Measurements from ENCODE around the gene WDFY4.

WDFY4 gene

DNA sequence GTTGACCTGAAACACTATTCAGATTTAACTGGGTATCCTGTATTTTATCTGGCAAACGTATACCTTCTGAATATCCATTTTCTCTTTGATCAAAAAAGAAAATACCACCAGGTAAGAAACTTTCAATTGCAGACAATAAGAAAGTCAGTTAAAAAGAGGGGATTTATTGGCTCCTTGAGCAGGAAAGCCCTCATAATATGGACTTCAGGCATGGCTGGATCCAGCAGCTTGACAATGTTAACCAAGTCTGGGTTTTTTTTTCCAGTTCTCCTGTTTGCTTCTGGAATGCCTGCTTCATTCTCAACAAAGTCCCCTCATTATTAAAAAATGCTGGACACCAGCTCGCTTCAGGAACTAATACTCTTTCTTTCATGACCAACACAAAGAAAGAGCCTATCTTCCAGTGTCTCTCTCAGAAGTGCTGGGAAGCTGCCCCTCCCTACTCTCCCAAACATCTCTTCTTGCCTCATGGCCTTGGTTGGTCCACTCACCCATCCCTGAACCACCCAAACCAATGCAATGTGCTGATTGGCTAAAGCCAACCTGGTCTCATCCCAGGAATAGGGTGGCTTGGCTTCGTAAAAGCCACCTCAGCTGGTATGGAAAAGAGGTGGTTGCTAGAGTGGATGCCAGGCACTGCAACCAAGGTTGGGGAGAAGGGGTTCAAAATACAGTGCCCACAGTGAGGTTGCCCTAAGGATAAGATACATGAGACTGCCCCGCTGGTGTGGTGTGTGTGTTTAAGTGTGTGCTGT, 30.6 kb upstream of the WDFY4 start:
- no peak for DNase-seq

DNA sequence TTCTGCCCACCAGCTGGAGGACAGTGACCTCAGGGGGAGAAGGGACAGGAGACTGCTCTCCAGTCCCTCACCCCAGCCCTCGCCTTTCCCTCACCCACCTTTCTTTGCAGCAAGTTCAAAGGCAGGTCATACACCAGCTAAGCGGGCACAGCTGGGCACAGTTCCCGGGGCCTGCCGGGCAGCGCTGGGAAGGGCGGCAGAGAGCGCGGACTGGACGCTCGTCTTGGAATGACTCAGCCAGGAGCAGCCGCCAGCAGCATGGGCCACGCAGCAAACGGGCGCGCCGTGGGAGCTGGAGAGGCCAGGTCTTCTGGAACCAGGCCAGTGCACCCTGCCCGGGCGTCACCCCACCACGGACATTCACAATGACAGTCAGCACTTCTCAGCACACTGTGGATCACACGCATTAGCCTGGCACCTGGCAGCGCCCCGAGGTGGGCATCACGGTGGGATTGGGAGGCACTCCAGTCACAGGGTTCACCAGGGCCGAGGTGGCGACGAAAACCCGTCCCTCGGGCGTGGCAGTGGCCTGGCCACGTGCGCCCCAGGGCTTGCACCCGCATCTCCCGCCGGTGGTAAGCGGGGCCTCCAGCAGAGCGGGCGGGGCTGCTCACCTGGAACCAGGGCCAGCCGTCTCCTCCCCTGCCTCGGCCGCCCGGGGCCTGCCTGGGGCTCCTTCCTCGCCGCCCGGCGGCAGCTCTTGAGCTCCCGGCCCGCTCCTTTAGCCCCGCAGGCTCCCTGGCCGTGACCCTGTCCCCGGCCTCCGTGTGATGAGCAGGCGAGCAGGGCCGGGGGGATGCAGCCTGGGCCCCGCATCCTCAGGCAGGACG, 29.0 kb upstream of the WDFY4 start:
- DNase-seq, result peak in 45 of 51 donors; percentile 29 to 85 (median 68)

DNA sequence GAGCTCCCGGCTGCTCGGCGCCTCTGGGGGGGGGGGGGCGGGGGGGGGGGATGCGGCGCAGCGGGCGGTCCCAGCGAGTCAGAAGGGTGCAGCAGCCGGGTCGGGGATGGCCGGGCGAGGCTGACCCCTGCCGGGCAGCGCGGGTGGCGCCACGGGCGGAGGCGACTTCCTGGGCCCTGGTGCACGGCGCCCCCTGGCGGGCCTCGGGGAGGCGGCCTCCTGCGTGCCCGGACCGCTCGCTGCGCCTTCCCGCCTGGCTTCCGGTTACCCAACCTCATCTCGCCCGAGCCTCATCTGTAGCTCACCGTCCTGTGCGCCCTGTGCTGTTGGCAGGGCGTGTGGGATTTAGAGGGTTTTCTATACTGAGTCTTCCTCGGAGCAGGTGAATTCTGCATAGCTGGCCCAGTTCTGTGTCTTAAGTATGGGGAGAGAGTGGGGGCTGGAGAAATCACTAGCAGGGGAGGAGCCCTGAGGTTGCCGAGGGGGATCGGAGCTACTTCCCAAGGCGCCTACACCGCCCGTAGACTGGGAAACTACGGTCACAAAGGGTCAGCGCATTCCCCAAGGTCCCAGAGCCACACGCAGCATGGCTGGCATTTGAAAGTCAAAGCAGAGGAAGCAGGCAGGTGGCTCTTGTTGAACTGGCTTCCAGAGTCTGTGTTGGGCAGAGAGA, 28.3 kb upstream of the WDFY4 start:
- DNase-seq, result peak in 50 of 51 donors; percentile 49 to 97 (median 86)

DNA sequence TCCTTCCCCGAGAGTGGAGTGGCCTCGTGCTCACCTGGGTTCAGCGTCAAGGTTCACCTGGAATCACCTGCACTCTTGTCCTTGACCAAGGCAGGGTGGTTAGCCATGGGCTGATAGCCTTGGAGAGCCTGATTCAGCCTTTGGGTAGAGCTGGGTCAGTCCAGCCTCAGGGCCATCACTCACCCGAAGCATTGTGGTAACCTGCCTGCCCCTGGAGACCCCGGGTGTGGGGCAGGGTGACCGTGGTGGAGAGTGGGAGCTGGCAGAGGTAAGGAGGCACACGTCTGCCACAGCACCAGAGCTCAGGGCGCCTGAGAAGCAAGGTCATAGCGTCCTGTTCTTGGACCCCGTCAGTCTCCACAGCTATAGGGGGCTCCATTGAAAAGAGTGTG, 27.8 kb upstream of the WDFY4 start:
- no peak for DNase-seq

DNA sequence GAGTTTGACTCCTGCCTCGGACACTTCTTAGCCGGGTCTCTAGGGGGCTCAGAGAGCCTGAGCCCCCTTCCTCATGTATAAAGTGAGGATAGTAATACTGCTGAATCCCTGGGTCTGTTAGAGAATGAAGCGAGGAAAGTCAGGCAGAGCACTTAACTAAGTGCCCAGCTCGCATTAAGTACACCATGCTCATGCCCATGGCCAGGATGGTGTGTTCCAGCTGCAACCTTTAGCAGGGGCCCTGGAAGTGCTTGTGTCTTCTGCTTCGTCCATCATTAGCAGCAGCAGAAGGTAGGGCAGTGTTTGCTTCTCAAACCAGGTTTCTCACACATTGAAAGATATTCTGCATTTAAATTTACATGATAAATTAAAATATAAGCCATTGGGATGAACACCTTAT, 27.3 kb upstream of the WDFY4 start:
- DNase-seq, result no peak

DNA sequence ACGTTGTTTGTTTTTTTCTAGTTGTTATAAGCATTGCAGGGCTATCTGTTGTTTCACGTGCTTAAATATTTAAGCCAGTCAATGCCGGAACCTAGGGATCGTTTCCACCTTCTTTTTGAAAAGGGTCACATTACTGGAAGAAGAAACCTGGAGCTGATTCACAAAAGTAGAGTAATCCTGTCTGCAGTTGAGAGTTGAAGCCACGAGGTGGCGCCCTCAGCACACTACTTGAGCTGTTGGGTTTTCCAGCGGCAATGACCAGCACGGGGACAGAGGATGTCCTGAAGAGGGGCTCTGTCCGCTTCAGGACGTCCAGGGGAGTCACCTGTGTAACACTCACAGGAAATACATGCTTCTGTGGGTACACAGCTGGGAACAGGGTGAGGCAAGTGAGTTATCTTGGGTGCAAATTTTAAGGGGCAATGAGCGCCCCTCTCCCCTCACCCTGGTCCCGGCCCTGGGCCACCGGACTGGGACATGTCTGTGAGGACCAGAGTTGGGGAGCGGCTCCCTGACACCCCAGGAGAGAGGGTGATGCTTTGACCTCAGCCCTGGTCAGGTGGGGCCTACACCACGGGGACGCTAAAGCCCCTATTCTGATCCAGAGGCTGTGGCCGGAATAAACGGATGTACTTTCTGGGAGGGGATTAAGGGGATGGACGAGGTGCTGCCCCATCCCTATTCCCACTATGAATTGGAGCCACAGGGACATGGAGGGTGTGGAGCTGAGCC, 26.3 kb upstream of the WDFY4 start:
- peak in 35 of 51 donors; percentile 30 to 89 (median 64) for DNase-seq

DNA sequence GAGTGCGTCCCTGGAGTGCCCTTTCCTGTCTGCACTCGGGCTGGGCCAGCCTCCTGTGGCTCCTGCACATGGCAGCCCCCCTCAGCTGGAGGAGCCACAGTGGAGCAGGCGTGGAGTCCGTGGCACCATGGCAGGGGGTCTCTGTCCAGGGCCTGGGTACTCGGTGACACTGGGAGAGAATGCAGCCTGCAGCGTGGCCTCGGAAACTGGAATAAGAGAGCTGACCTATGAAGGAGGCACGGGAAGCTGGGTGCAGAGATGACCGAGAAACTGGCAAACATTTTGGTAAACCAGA, 25.8 kb upstream of the WDFY4 start:
- no peak for DNase-seq

DNA sequence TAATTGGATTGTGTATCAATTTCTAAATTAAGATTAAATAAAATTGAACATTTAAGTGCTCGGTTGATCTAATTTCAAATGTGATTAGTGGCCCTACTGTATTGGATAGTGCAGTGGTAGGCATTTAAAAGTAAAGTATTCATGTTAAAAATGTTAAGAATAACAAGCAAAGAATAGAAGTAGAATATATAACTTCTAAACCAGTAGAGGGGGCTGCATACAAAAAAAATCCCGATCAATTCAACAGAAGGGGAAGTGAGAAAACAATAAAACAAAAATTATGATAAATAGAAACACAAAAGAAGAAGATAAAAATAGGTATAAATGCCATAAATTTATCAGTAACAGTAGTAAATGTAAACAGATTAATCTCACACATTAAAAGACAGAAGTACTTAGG, 24.9 kb upstream of the WDFY4 start:
- no peak for DNase-seq

DNA sequence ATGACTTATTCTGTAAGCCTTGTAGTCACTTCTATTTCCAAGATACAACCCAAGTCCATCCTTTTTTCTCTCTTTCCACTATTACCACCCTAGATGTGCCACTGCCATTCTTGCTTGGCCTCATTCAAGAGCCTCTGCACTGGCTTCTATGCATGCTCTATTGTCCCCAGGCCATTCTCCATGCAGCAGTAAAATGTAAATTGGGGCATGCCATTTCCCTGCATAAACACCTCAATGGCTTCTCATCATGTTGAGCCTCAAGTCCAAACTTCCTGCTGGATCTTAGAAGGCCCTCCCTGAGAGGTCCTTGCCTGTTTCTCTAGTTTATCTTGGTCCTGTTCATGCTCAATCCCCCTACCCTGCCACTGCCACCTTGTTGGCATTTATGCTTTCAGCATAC, 23.2 kb upstream of the WDFY4 start:
- DNase-seq, result no peak

DNA sequence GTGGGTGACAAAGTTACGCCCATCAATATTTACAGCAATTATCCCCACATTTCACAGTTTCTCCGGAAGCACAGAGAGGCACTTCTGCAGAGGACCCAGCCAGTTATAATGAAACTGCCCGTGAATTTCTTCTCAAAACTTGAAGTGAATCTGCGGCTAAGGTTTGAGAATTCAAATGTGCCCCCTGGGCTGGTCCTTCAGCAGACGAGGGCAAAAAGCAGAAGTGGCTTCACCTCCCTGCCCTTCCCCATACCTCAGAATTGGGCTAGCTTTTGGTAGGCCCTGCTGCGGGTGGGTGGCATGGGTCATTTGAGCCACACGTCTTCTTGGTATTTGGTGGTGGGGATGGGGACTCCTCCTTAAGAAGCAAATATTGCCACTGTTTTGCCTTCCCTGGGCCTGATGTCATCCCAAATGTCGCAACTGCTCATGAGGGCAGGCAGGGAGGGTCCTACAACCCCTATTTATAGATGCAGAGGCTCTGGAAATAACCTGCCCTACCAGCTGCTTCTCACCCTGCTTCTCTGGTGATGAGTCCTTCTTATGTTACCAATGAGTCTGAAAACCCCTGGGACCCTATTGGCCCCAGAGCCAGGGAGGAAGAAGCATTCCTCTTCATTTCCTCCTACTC, 16.6 kb upstream of the WDFY4 start:
- DNase-seq, result peak in 1 of 51 donors; percentile 25

DNA sequence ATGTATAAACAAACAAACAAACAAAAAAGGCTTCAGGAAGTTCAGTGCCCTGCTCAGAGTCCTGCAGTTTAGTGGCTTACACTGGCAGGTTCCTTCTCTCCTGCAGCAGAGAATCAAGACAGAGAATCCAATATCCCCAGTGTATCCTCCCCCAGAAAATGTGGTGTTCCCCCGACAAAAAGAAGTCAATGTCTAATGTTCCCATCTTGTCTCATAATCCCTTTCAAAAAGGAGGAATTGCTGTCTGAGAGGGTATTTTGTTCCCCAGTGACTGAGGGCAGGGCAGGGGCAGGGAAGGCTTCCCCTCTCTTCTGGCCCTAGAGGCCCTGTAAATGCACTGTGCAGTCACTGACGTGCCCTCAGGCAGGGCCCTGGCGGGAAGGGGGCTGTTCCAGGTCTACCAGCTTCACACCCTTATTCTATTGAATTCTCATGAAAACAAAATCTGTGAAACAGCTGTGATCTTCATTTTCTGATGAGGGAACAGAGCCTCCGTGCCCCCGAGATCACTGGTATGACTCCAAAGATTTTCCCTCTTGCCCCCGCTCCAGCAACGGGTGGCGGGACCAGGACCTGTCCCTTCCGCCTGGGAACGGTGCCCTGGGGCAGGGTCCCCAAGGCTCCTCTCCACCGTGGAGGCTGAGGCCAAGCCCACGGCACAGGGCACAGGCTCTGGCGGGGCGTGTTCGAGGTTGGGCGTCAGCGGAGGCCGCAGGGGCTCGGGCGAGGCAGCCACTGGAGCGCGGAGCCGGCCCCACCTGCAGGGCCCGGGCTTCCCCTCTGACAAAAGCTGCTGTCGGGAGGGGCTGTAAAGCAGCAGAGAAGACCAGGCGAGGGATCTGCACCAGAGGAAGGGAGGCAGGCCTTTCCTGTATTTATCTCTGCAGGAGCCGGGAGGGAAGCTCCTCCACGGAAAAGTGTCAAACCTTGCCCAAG, 13.4 kb upstream of the WDFY4 start:
- DNase-seq, result no peak

DNA sequence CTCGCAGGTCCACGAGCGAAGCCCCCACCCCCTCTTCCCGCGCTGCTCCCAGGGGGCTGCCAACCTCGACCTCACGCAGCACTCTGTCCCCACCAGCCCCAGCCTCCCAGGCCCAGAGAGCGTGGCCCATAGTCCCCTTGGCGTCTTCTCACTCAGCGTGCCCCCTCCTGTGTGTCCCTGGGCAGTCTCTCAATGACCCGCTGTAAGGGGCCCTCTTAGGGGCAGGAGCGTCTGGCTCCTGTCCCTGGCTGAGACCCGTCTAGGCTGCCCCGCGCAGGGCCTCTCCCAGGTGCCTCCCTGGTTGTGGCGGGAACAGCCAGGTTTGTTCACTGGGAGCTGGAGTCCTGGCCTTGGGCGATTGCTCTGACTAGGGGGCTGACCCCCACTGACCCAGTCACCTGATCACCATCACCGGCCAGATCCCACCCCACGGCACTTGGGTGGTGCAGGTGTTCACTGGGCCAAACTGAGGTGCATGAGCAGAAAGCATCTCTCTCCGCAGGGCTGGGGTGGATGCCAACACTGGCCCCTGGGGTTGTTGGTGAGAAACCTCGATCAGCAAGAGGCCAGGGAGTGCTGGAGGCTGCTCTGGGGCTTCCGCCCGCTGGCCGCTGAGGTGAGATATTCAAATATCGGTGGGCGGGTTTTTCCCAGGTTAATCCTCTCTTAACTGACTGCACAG, 12.6 kb upstream of the WDFY4 start:
- no peak for DNase-seq

DNA sequence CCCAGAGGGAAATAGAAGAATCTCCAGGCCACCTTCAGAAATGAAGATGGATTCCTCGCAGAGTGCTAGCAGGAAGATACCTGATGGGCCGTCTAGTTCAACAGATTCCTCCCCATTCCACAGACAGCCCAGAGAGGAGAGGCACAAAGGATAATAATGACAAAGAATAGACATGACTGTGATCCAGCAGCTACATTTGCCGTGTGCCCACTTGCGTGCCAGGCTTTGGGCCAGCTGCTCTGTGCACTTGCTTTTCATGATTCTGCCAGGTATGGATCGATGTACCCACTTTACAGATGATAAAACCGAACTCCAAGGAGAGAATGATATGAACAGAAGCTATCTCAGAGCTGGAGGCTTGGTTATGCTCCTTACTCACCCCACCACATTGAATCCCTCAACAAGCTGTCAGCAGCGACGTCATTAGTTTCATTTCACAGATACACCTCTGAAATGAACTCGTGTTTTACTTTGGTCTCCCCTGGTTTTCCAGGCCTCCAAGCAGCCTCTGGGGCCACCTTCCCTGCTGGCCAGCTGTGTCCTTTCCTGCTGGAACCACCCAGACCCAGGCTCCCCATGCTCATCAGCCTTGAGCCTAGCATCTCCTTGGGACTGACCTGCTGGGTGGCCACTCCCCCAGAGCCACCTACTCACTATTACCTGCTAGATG, 11.9 kb upstream of the WDFY4 start:
- DNase-seq, result no peak

DNA sequence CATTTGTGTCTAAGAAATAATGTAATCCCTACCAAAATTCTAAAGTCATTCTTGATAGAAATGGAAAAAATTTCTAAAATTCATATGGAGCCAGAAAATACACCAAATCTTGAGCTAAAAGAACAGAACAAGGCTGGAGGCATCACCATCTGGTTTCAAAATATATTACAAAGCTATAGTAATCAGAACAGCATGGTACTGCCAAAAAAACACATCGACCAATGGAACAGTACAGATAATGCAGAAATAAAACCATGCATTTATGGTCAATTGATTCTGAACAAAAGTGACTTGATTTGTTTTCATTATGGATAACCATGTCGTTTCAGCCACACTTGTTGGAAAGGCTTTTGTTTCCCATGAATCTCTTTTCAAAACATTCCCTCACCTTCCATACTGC, 7.0 kb upstream of the WDFY4 start:
- no peak for DNase-seq

DNA sequence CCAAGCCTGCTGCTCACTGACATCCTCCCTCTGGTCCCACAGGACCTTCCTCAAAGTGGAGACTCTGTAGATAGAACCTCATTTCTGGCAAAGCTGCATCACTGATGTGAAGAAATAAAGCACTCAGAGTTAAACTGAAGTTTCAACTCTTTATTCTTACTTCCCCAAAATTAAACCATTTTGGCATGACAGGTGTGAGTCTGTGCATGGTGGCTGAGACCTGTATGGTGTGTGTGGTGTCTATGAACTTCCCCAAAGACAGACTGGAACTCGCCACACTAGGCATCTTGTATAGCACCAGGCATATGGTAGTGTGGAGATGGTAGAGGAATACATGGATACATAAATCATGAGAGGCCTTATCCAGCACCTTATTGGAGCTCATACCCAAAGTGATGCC, 6.6 kb upstream of the WDFY4 start:
- DNase-seq, result no peak

DNA sequence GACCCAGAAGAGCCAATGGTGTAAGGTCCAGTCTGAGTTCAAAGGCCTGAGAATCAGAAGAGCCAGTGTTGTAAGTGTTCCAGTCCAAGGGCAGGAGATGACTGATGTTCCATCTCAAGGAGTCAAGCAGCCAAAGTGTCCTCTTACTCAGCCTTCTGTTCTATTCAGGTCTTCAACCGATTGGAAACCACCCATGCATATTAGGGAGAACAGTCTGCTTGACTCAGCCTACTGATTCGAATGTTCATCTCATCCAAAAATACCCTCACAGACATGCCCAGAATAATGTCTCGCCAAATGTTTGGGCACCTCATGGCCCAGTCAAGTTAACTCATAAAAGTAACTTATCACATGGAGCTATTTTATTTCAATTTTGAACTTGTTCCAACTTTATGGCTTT, 2.9 kb upstream of the WDFY4 start:
- DNase-seq, result no peak

DNA sequence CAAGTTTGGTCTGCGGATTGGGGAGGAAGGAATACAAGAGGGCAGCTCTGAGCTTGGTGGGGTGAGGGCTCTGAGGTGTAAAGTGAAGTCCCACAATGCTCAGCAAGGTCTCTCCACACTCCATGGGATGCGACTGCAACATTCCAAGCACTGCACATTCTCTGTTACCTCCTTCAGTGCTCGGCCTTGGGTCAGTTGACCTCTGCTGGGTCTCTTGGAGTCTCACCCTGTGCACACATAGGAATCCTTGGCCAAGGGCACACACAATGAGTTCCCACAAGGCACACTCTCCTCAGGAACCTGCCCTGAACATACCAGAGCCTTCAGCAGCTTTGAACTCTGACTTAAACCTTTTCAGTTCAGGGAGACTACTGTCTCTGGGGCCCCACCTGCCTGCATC, 2.4 kb upstream of the WDFY4 start:
- DNase-seq, result no peak

DNA sequence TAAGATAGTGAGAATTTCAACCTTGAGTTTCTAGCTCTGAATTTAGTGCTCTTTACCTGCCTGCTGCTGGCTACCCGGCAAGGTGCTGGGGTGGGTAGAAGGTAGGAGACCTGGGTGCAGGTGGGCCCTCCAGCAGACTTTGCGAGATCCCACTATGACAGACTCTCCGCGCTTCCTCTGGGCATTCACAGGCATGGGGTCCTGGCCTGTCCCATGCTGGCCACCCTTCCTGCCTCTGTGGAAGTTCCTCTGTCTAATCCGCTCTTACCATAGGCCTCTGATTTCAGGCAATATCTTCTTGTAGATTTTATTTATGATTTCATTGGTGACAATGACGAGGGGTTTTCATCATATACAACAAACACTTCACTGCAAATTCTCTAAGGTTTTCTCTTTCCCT, 1.2 kb upstream of the WDFY4 start:
- DNase-seq, result no peak

DNA sequence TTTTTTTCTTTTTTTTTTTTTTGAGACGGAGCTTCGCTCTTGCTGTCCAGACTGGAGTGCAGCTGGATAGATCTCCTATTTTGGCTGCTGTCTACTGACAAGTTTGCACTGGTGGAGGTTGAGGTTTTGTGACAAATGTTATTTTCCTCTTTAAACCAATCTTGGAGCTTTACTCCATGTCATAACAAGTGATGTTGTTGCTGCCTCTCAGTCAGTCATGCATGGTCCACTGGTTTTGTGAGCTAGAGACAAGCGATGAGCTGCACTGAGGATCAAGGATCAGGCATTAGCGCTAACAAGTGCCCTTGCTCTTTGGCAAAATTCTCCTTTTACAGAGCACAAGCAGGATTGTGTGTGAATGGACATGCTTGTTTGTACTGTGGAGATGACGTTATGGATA, 805 bp upstream of the WDFY4 start:
- no peak for DNase-seq
